HL-60/S4 treated with phorbol 12-myristate 13-acetate at 8.2 ng/mL for 4 days and 3 days (cell line): ENCODE measurements around the gene CNDP2.

Source experiments
- in situ Hi-C: fragments of 300-500 bp; cut with MboI; formaldehyde crosslinking; loops from 2 replicates; pipeline ENCODE4 v1.15.0; 2022; ENCODE audit warnings: low sequenced_read_pairs

Gene CNDP2

DNA sequence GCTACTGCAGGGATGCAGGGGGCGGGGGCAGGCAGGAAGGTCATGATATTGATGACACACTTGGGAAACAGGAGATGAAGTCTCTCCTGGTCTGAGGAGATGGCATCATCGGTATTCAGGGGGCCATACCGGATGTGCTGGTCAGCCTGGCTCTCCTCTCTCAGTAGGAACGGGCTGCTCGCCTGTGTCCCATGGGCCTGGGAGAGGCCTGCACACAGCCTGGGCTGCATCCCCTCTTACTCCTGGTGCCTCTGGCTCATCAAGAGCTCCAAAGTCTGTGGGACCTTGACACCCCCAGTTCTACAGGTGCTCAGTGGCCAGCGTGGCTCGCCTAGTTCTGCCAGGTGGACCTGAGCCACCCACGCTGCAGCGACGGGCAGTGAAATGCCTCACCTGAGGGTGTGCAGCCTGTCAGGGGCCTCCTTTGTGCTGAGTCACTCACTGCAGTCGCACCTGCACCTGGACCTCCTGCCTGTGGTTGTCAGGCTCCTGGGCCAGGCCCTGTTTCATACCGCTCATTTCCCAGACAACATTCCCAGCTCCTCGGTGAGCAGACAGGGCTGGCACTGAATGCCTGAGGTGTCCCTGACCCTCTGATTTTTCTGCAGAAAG is 19.6 kb downstream of the CNDP2 start:
- in situ Hi-C loops = no loop called here

DNA sequence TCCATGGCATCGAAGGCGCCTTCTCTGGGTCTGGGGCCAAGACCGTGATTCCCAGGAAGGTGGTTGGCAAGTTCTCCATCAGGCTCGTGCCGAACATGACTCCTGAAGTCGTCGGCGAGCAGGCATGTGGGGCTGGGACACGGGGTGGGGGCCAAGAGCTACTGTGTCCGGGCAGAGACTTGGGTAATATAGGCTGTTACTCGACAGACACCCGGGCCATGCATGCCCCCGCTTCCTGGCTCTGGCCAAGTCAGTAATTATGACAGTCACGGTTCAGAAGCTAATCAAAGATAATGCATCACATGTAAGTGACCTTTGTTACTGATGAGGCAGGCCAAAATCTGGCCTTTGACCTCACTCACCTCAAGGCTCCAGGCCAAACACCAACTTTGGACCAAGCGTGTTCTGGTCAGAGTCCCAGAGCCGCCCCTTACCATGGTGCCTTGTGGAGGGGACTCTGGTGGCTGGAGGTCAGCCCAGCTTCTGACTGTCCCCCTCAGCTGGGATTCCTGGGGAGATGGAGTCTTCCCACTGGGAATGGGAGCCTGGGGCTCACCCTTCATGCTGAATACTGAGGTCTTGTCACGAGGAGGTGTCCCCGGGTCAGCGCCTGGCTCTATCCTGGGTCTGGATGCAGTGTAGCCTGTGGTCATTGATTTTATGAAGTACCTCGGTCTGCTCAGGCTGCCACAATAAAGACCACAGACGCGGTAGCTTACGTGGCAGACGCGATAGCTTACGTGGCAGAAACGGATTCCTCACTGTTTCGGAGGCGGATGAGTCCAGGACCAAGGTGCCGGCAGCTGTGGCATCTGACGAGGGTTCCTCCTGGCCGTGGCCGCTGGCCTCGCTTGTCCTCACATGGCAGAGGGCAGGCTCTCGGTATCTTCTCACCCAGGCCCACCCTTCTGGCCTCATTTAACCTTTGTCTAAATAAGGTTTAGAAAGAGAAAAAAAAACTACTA is 20.4 kb downstream of the CNDP2 start:
- in situ Hi-C loops = no loop called here

DNA sequence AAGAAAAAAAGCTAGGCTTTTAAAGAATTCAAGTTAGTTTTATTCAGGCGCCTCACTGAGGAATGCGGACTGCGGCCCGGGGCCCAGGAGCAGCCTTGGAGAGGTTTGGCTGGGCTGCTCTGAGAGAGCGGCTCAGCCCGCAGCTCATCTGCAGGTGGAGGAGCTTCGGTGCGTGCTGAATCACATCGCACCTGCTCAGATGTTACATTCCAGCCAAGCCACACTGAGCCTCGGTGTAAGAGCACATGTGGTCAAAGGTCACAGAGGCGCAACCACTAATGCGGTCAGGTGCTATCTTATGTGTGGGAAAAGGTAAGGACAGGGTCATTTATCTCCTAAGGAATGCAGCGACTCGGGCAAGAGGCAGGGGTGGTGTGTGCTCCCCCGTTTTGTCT is 21.1 kb downstream of the CNDP2 start:
- in situ Hi-C loops = no loop called here

DNA sequence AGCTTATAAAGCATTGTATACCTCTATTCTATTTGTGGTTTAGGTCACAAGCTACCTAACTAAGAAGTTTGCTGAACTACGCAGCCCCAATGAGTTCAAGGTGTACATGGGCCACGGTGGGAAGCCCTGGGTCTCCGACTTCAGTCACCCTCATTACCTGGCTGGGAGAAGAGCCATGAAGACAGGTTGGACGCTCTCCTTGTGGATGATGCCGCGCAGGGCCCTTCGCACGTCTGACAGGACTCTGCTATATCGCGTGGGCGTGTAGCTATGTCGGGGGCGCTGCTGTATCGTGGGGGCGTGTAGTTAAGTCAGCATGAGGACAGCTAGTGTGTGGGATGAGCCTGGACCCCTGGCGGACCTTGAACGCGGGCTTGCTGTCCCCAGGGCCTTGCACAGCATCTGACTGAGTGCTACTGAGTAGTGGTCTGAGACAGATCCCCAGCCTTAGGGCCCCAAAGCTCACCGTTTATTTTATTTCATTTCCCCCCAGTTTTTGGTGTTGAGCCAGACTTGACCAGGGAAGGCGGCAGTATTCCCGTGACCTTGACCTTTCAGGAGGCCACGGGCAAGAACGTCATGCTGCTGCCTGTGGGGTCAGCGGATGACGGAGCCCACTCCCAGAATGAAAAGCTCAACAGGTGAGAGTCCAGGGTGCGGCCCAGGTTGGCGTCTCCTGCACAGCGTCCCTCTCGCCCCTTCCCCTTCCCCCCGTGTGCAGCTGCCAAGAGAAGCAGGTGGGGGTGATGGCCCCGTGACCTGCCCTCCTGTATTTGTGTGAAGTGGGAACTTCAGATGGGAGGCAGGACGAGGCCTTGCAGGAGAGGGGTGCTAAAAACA is 22.5 kb downstream of the CNDP2 start:
- in situ Hi-C loops = no loop called here

DNA sequence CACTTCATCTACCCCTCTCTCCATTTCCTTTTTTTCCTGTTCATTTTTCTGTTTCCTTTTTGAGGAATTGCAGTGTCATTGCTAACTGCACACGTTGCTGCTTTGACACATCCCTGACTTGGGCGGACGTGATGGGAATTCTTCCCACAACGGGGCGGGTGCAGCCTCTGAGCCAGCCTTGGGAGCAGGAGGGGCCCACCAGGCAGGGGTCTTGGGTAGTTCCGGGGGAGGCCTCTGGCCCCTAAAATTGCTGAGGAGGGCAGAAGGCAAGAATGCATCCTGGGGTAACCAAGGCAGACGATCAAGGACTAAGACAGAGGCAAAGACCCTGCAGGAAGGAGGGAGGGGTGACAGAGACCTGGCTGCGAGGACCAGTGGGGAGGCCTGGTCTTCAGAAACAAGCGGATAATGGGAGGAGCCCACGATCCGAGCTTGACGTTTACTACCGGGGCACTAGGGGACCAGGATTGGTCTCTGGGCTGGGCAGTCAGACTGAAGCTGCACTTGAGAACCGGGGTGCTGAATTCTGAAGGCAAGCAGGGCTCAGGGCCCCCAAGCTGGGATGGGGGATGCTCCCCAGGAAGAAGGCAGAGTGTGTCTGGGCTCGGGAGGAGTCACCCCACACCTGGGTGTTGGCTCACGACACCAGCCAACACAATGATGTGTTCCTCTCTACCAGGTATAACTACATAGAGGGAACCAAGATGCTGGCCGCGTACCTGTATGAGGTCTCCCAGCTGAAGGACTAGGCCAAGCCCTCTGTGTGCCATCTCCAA is 23.3 kb downstream of the CNDP2 start:
- in situ Hi-C loops = no loop called here

DNA sequence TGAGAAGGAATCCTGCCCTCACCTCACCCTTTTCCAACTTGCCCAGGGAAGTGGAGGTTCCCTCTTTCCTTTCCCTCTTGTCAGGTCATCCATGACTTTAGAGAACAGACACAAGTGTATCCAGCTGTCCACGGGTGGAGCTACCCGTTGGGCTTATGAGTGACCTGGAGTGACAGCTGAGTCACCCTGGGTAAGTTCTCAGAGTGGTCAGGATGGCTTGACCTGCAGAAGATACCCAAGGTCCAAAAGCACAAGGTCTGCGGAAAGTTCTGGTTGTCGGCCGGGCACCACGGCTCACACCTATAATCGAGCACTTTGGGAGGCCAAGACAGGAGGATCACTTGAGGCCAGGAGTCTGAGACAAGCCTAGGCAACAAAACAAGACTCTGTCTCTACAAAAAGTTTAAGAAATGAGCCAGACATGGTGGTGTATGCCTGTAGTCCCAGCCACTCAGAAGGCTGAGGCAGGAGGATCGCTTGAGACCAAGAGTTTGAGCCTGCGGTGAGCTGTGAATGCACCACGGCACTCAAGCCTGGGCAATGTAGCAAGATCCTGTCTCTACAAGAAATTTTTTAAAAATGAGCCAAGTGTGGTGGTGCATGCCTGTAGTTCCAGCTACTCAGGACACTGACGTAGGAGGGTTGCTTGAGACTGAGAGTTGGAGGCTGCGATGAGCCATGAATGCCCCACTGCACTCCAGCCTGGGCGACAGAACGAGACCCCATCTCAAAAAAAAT is 24.1 kb downstream of the CNDP2 start:
- in situ Hi-C loops = no loop called here

DNA sequence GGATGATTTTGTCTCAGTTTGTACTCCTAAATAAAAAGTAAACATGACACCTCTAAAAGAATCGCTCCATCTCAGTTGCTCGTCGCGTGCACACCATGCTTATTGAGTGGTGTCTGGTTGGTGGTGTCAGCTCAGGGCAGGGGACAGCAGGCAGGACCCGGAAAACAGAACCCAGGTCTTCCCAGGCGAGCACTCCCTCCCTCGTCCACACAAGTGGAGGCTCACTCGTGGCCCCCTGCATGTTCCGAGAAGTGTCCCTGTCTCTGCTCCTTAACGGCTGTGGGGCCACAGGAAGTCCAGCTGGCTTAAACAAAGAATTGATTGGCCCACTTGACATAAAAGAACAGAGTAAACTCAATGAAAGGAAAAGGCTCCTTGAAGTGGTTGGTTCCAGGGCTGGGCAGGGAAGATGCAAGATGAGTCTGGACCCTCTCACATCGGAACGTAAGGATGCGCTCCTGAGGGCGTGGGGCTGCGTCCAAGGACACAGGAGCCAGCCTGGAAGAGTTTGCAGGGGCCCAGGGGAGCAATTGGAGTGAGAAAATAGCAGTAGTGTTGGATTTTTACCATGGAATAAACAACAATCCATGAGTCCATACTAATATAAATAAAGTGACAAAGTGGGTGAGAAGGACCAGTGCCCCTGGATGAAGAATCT is 25.0 kb downstream of the CNDP2 start:
- in situ Hi-C loops = no loop called here

DNA sequence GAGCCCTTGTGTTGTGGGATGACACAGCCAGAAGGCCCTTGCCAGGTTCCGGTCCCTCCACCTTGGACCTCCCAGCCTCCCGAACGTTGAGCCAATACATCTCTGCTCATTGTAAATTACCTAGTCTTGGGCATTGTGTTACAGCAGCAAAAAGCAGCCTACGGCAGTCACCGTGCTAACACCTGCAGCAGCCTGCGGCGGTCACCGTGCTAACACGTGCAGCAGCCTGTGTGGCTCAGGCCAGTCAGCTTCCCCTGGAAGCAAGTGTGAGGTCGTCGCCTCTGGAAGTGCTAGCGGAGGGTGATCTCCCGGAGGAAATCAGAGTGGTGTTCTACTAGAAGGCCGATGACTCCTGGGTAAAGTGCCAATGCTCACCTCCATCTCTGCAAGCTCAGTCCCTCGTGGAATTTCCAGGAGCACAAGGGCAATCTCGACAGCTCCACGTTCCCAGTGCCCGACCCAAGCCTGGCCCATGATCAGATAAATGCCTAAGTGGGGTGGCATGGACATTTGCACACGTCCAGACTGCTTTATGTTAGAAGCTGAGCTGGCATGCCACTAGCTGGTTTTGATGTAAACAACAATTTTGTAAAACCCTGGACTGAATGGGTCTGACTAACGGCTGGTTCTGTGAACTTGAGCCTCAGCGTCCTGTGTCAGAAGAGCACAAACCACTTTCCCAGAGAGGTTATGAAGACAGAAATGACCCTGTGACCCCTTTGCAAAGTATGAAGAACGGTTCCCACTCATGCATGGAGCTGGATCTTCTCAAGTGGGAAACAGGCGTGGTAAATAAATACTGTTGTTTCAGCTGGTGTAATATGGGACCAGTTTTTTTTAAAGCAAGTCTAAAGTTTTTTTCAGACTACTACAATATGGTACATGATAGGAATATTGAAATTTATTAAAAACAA is 26.7 kb downstream of the CNDP2 start:
- in situ Hi-C loops = no loop called here

DNA sequence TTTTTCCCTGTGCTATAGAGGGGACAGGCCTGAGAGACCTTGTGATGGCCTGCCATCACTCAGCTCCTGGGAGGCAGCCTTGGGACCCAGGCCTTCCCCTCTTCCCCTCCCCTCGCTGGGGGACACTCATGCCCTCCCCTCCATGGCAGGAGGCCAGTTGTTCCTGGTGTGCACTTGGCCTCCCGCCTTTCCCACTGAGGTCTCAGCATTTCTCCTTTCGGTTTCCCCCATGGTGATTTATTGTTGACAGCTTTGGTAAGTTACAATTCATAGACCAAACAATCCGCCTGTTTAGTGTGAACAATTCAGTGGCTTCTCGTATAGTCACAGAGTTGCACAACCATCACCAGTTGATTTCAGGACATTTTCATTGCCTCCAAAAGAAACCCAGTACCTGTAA is 27.9 kb downstream of the CNDP2 start:
- in situ Hi-C loops = no loop called here

DNA sequence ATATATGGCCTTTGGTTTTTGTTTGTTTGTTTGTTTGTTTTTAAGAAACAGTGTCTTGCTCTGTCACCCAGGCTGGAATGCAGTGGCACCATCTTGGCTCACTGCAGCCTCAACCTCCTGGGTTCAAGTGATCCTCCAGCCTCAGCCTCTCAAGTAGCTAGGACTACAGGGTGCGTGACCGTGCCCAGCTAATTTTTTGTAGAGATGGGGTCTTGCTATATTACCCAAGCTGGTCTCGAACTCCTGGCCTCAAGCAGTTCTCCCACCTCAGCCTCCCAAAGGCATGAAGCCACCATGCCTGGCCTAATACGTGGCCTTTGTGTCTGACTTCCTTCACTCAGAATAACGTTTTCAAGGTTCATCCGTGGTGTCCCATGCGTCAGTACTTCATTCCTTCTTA is 28.8 kb downstream of the CNDP2 start:
- in situ Hi-C loops = loop anchor here (25.0 kb wide), 1 partner anchor 338 kb away; no protein-coding TSS in a partner anchor

DNA sequence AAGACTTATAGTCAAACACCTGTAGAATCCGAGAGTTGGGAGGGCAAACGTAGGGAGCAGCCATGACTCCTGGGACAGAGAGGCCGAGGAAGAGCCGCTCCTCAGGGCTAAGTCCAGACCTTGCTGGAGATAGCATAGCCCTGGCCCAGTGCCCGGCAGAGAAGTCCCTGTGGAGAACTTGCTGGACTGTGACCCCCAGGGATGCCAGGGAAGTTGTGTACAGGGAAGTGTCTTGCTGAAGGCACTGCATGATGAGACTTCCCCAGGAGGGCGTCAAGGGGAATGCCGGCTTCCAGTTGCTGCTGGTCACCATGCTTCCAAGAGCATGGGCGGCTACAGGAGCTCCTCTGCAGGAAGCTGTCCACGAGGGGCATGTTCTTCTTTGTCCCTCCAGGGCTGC is 29.6 kb downstream of the CNDP2 start:
- in situ Hi-C loops = loop anchor here (25.0 kb wide), 1 partner anchor 338 kb away; no protein-coding TSS in a partner anchor

DNA sequence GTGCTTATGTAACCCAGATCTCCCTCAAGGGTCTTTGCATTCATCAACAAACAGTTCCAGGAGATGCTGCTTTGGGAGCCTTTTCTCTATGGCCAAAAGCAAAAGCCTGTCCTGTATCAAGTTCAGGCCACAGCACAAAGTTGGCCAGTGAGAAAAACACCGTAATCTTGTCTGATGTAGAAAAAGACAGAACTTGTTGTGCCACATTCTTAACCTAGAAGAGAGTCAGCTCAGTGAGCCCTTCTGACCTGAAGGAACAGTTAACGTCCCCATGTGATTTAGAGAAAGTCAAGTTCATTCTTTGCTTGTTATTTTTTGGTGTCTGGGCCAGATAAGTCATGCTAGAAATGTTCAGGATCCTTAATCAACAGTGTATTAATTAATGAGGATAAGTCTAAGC is 30.3 kb downstream of the CNDP2 start:
- in situ Hi-C loops = loop anchor here (25.0 kb wide), 1 partner anchor 339 kb away; no protein-coding TSS in a partner anchor

DNA sequence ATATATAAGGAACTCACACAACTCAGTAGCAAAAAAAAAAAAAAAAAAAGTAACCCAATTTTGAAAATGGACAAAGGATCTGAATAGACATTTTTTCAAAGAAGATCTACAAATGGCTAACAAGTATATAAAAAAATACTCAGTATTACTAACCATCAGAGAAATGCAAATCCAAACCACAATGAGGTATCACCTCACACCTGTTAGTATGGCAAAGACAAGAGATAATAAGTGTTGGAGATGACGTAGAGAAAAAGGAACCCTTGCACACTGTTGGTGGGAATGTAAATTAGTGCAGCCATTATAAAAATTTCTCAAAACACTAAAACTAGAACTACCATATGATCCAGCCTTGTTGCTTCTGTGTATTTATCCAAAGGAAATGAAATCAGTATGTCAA is 32.3 kb downstream of the CNDP2 start:
- in situ Hi-C loops = loop anchor here (25.0 kb wide), 1 partner anchor 341 kb away; no protein-coding TSS in a partner anchor

DNA sequence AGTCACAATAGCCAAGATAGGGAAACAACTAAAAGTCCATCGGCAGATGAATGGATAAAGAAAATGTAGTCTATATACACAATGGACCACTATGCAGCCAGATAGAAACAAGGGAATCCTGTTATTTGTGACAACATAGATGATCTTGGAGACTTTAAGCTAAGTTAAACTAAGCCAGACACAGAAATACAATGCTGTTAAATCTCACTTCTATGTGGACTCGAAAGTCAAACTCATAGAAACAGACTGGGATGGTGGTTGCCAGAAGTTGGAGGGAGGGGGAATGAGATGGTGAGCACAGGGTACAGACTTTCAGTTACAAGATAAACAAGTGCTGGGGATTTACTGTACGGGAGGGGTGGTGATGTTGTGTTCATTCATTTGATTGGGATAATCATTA is 32.8 kb downstream of the CNDP2 start:
- in situ Hi-C loops = loop anchor here (25.0 kb wide), 1 partner anchor 342 kb away; no protein-coding TSS in a partner anchor

DNA sequence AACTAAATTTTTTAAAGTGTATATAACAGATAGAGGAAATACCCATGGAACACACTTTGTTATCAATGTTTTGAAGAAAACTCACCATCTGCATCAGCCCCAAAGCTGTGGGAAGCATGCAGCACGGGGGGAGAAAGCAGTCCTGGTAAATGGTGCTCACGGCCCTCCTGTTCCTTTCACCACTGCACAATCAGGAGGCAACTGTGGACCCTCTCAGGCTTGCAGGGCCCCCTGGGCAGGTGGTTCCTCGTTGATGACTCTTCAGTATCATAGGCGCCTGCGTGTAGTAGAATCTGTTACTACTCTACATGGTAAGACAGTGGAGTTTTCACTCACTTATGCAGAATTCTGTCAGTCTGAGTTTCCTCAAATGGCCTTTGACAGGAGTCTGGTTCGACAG is 33.2 kb downstream of the CNDP2 start:
- in situ Hi-C loops = loop anchor here (25.0 kb wide), 1 partner anchor 342 kb away; no protein-coding TSS in a partner anchor

DNA sequence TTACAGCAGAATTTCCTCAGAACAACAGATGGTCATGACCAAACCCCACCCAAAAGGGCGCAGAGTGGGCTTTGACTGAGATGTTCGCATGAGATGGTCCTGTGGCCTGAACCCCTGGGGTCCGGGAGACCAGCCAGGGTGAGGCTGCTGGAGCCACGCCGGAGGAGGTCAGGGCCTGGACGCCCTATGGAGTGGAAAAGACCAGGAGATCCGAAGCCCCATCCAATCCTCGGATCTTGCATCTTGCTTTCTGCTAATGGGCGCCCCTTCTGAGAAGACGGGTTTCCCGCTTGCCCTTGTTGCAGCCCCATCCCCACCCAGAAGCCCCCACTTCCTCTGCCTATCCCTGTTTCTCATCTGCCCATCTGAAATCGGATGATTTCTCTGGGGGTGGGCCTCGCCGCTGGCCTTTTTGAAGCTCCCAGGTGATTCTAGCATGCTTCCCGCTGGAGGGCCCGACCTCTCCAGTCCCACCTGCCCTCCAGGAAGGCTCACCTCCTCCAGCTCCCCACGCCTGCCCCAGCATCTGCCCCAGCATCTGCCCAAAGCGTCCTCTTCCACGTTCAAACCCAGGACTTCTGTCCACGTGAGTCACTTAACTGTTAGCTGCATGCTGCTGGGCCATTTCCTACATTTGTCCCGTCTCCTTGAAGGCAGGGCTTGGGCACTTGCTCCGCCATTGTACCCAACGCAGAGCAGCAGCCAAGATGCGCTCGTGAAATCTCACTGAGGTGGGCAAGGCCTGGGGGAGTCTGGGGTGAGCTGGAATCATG is 33.8 kb downstream of the CNDP2 start:
- in situ Hi-C loops = loop anchor here (25.0 kb wide), 1 partner anchor 343 kb away; no protein-coding TSS in a partner anchor

DNA sequence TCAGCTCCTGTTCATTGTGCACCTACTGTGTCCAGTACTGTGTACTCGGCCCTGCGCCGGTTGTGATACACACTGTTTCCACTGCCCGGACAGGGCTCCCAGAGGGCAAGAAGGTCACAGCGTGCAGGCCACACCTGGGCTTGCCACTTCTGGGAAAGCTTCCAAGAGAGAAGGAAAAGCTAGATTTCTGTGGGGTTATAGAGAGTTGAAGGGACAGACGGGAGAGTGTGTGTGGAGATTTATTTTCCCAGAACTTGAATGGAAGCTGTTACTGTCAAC is 34.4 kb downstream of the CNDP2 start:
- in situ Hi-C loops = loop anchor here (25.0 kb wide), 1 partner anchor 343 kb away; no protein-coding TSS in a partner anchor
